Mesothelial cell of epicardium (in vitro differentiated cells): ENCODE measurements around the gene FAM47E. TPM values are rescaled to one million over a fixed set of nuclear protein-coding genes. Genes with fewer than 3 reads are reported as not detected.
"Not testable (repeated sequence)": the region's sequence is repeated elsewhere in the genome, so short reads cannot be mapped to it uniquely, and the experiment has no call there.

Experiments used
- DNase-seq, 2 experiments: peaks; one replicate each; pipeline ENCODE4 v3.0.0; 2021; ENCODE audit warnings: low spot score in 2 of 2; ENCODE audit not compliant: unreplicated experiment in 2 of 2
- H3K27ac Mint-ChIP-seq: 2 replicates; pipeline ENCODE4 v1.8.0; 2021; ENCODE audit warnings: mixed read lengths
- H3K27me3 Mint-ChIP-seq: 2 replicates; pipeline ENCODE4 v1.8.0; 2021; ENCODE audit warnings: low read depth, mixed read lengths
- H3K36me3 Mint-ChIP-seq: 2 replicates; pipeline ENCODE4 v1.8.0; 2021; ENCODE audit warnings: mixed read lengths
- H3K4me1 Mint-ChIP-seq: 2 replicates; pipeline ENCODE4 v1.8.0; 2021; ENCODE audit warnings: mixed read lengths
- H3K4me3 Mint-ChIP-seq: 2 replicates; pipeline ENCODE4 v1.8.0; 2021; ENCODE audit warnings: mild to moderate bottlenecking, moderate library complexity, mixed read lengths
- H3K9me3 Mint-ChIP-seq: 2 replicates; pipeline ENCODE4 v1.8.0; 2021; ENCODE audit warnings: mixed read lengths
- total RNA-seq: library from RNA; stranded (reverse); gene quantifications from 3 replicates; pipeline ENCODE4 v1.2.1, GENCODE V29; 2021
- TF ChIP-seq, protein P1 (sequence below): fragments of 200-600 bp; sonication (generic); IDR thresholded peaks from one replicate; pipeline ENCODE4 v1.5.0; 2021; ENCODE audit warnings: antibody characterized with exemption; ENCODE audit not compliant: unreplicated experiment

FAM47E gene
- total RNA-seq, 1 donor from 2014 or later = 1.2 TPM

GRCh38 chr4:76235915-76236314 is 15.6 kb upstream of the FAM47E start:
- TF ChIP-seq, protein P1, sequence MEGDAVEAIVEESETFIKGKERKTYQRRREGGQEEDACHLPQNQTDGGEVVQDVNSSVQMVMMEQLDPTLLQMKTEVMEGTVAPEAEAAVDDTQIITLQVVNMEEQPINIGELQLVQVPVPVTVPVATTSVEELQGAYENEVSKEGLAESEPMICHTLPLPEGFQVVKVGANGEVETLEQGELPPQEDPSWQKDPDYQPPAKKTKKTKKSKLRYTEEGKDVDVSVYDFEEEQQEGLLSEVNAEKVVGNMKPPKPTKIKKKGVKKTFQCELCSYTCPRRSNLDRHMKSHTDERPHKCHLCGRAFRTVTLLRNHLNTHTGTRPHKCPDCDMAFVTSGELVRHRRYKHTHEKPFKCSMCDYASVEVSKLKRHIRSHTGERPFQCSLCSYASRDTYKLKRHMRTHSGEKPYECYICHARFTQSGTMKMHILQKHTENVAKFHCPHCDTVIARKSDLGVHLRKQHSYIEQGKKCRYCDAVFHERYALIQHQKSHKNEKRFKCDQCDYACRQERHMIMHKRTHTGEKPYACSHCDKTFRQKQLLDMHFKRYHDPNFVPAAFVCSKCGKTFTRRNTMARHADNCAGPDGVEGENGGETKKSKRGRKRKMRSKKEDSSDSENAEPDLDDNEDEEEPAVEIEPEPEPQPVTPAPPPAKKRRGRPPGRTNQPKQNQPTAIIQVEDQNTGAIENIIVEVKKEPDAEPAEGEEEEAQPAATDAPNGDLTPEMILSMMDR = no peak
- H3K36me3 Mint-ChIP-seq = peaks cover 12% of the 10 kb centered on the region
- H3K27me3 Mint-ChIP-seq = no peaks in the 10 kb centered on the region
- H3K4me3 Mint-ChIP-seq = peak overlapping the region; percentile 2
- DNase-seq = no peak
- peaks cover 37% of the 10 kb centered on the region for H3K4me1 Mint-ChIP-seq
- peaks cover 40% of the 10 kb centered on the region for H3K9me3 Mint-ChIP-seq
- peak overlapping the region; percentile 90 for H3K27ac Mint-ChIP-seq

DNA sequence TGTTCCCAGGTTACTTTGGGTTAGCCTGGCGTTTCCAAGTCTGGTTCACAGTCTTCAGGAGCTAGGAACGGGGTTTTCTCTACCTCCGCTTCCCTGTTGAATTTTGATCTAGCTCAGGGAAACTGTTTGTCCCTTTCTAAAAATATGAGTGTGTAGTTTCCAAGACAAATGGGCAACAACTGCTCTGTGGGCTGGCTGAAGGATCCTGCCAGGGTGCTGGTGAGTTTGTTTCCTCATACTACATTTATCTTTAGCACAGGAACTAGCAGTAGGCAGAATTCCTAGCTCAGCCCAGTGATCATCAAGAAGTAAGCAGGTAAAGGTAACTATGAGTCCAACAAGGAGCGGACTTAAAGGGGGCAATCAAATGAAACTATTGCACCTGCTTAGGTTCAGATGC is 13.3 kb upstream of the FAM47E start:
- DNase-seq = no peak
- H3K4me3 Mint-ChIP-seq = no peak overlapping the region
- H3K27ac Mint-ChIP-seq = no peak overlapping the region
- H3K36me3 Mint-ChIP-seq = peaks cover 13% of the 10 kb centered on the region
- H3K4me1 Mint-ChIP-seq = peaks cover 26% of the 10 kb centered on the region
- no peaks in the 10 kb centered on the region for H3K27me3 Mint-ChIP-seq
- TF ChIP-seq, protein P1 = no peak
- peaks cover 50% of the 10 kb centered on the region for H3K9me3 Mint-ChIP-seq

- TF ChIP-seq, protein P1 = no peak
- Mint-ChIP-seq H3K4me3 (no peak overlapping the region), H3K36me3 (peaks cover 13% of the 10 kb centered on the region), H3K27ac (no peak overlapping the region), H3K27me3 (no peaks in the 10 kb centered on the region), H3K9me3 (peaks cover 50% of the 10 kb centered on the region), H3K4me1 (peaks cover 22% of the 10 kb centered on the region)
- DNase-seq = no peak
These were observed 12.8 kb upstream of the FAM47E start for GRCh38 chr4:76238701-76239100.

DNA sequence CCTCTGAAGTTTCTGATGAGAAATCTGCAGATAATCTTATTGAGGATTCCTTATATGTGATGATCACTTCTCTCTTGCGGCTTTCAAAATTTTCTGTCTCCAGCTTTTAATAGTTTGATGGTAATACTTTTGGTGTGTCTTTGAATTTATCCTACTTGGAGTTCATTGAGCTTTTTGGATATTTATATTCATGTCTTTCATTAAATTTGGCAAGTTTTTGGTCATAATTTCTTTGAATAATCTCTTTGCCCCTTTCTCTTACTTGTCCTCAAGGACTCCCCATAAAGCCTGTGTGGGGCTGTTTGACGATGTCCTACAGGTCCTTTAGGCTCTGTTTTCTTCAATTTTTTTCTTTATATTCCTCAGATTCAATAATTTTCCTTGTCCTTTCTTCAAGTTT is 11.3 kb upstream of the FAM47E start:
- H3K36me3 Mint-ChIP-seq = peaks cover 13% of the 10 kb centered on the region
- H3K27me3 Mint-ChIP-seq = no peaks in the 10 kb centered on the region

GRCh38 chr4:76243877-76244276 is 7.6 kb upstream of the FAM47E start:
- DNase-seq, H3K27ac Mint-ChIP-seq, H3K4me1 Mint-ChIP-seq, H3K4me3 Mint-ChIP-seq: not testable (repeated sequence)
- Mint-ChIP-seq H3K9me3 (peaks cover 30% of the 10 kb centered on the region), H3K36me3 (peaks cover 11% of the 10 kb centered on the region), H3K27me3 (peaks cover 13% of the 10 kb centered on the region)

More for the DNA sequence above, 11.3 kb upstream of the FAM47E start:
- no peak overlapping the region for H3K27ac Mint-ChIP-seq
- peaks cover 50% of the 10 kb centered on the region for H3K9me3 Mint-ChIP-seq
- no peak for DNase-seq
- TF ChIP-seq, protein P1 = no peak
- no peak overlapping the region for H3K4me3 Mint-ChIP-seq
- H3K4me1 Mint-ChIP-seq = peaks cover 14% of the 10 kb centered on the region

DNA sequence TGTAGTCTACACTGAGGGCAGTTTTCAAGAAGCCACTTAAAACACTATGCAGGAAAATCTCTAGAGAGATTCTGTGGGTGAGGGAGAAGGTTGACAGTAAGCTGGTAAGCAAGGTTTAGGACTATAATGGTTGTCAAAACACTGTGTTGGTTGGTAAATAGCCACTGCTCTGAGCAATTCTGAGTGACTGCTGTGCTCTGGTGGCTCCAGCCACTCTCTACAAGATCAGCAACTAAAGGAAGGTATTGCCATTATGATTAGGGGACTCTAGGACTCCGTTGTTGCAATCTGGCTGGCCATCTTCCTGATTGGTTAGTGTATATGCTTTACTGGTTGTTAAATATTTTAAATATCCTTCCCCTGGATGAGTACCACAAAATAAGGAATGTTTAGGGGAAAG is 5.5 kb upstream of the FAM47E start:
- peaks cover under 1% of the 10 kb centered on the region for H3K36me3 Mint-ChIP-seq
- H3K9me3 Mint-ChIP-seq = peaks cover 10% of the 10 kb centered on the region
- no peak for DNase-seq
- peaks cover 32% of the 10 kb centered on the region for H3K27me3 Mint-ChIP-seq
- H3K27ac Mint-ChIP-seq = no peak overlapping the region
- no peak overlapping the region for H3K4me3 Mint-ChIP-seq
- H3K4me1 Mint-ChIP-seq = peaks cover 2% of the 10 kb centered on the region
- TF ChIP-seq, protein P1 = no peak
